Heart left ventricle (tissue), 13 donors: ENCODE measurements around the gene PI4KA.

Experiments used
- CTCF ChIP-seq, 12 donors: fragments of 200-600 bp; sonication (generic) in 4 of 12; IDR thresholded peaks; one replicate each; pipeline versions ENCODE4 v1.5.0 to v1.8.0; 2018 to 2022; ENCODE audit warnings: antibody characterized with exemption in 12 of 12, mild to moderate bottlenecking in 5 of 12
- POLR2A ChIP-seq, 2 donors: fragments of 450-650 bp; IDR thresholded peaks; one replicate each; pipeline ENCODE4 v1.6.1; 2017; ENCODE audit warnings: antibody characterized with exemption in 2 of 2, mild to moderate bottlenecking in 2 of 2, moderate library complexity in 2 of 2
- donor health status: ischemic (EF 13 %, LVEDD 7.1; RV severe dilation, severe dysfunction).
- donor health status: DM: no; HTN: yes; CAD: no.
- donor health status: DM: no; HTN: no; CAD: no.
- donor health status: ischemic (EF 25% LVEDD 6.9; RV normal size, moderate dysfunction).
- donor health status: ischemic (EF 25% LVEDD 5.7; RV mildly dilated, moderate dysfunction).
- donor health status: ischemic (EF 35%, LVEDD 5.7; RV mildly dilated, moderate dysfunction).
- donor health status: nonischemic (EF 11% LVEDD 7.7; RV severe dilation, severe dysfunction).
- donor health status: DM: yes; HTN: yes; CAD: no.
- donor health status: PGD.
- donor health status: ischemic (EF 29% LVEDD 5.4; RV normal size, mild dysfunction).
- donor health status: nonischemic (EF 23%, LVEDD 6.1; RV moderate dilation, normal function).

DNA sequence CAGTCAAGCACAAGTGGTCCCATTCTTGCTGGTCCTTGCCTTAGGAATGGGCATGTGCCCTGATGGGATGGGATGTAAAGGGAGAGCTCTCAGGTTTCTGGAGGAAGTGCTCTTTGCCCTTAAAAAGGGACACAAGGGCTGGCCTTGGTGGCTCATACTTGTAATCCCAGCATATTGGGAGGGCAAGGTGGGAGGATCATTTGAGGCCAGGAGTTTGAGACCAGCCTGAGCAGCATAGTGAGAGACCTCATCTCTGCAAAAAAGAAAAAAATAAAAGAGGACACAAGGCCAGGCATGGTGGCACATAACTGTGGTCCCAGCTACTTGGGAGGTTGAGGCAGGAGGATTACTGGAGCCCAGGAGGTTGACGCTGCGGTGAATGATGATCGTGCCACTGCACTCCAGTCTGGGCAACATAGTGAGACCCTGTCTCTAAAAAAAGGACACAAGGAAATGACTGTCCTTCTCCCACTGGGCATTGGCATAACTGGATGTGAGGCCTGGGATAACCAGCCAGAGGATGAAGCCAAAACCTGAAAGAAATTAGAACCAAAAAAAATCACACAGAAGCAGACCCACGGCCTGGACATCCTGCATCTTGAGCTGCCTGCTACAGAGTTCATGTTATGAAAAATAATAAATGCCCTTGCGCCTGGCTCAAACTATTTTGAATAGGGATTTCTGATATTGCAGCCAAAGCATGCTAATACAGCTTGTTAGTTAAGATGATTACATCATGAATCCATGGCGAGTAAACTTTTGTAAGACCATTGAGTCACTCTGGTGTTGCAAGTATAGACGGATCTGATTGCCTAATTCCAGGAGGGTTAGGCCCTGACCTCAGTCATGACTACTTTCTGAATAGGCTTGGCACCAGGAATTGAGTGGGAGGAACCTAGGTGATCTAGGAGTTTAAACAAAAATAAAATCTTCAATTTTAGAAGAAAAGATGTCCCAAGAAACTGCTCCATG is 45.7 kb upstream of the PI4KA start:
- TF ChIP-seq POLR2A (IDR thresholded peaks at IDR 0.05) (no peak), CTCF (IDR thresholded peaks at IDR 0.05) (no peak)
